ENCODE data around the gene TBC1D9.
A peak's percentile ranks its signal among the peaks of the same experiment; 100 is the strongest.
"Not testable (repeated sequence)": the region's sequence is repeated elsewhere in the genome, so short reads cannot be mapped to it uniquely, and the experiment has no call there.

Gene TBC1D9

DNA sequence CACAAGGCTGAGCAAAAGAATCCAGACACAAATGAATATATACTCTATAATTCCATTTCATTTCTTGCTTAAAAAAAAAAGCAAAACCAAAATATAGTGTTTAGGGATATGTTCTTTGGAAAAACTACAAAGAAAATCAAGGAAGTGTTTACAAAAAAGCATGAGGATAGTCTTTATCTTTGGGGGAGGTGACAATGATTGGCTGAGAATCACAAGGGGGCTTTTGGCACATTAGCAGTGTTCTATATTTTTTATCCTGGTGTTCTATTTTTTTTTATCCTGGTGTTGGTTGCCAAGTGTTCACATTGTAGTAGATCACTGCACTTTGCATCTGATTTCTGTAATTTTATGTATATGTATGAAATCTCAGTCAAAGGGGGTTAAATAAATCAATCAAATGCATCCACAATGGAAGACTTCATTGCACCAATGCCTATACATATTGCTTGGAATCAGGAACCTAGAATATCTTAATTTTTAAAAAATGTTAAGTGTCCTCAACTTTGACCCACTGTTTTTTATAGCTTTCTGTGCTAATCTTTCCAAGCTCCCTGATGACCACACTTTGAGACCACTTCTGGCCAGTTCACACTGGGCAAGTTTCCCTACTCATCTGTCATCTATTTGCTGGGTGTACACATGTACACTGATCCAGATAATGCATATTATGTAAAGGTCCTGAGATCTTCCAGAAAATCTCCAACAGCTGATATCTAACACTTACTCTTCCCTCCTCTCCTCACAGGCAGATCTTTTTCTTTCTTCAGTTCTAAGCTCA, 3.7 kb downstream of the TBC1D9 start:
- Histone ChIP-seq H3K27ac (ENCODE audit: low read length) (no peak overlapping the region), H3K4me3 (ENCODE audit: low read length) (no peak overlapping the region), H3K36me3 (ENCODE audit: control insufficient read depth, low read depth, low read length) (no peaks in the 10 kb centered on the region), H3K27me3 (ENCODE audit: control insufficient read depth, insufficient read depth, low read length) (peaks cover 42% of the 10 kb centered on the region), H3K9me3 (ENCODE audit: control insufficient read depth, low read depth, low read length) (no peaks in the 10 kb centered on the region), H3K4me1 (ENCODE audit: control insufficient read depth, low read depth, low read length) (peaks cover 5% of the 10 kb centered on the region), H3K9ac (ENCODE audit: low read length) (no peak overlapping the region)

- no peak overlapping the region for H3K27ac ChIP-seq (ENCODE audit: low read length)
Measured at GRCh38 chr4:140750470-140750869, 5.7 kb downstream of the TBC1D9 start.

DNA sequence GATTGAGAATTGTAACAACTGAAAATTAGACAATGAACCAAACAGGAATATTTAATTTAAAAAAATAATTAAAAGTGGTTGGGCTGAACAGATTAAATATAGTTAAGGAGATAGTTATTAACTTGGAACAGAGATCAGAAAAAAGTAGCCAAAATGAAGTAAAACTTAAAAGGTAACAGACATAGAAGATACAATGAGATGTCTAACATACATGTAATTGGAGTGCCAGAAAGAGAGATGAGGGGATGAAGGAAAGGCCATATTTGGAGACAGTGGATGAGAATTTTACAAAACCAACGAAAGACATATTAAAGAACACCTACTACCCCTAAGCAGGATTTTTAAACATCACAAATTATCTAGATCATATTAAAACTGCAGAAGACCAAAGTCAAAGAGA, 8.0 kb downstream of the TBC1D9 start:
- H3K27ac ChIP-seq (ENCODE audit: low read length) = no peak overlapping the region
- H3K9ac ChIP-seq (ENCODE audit: low read length) = no peak overlapping the region
- H3K4me3 ChIP-seq (ENCODE audit: low read length) = no peak overlapping the region
- no peaks in the 10 kb centered on the region for H3K36me3 ChIP-seq (ENCODE audit: control insufficient read depth, low read depth, low read length)
- no peaks in the 10 kb centered on the region for H3K9me3 ChIP-seq (ENCODE audit: control insufficient read depth, low read depth, low read length)
- peaks cover 10% of the 10 kb centered on the region for H3K27me3 ChIP-seq (ENCODE audit: control insufficient read depth, insufficient read depth, low read length)
- peaks cover 9% of the 10 kb centered on the region for H3K4me1 ChIP-seq (ENCODE audit: control insufficient read depth, low read depth, low read length)

More at GRCh38 chr4:140750470-140750869, 5.7 kb downstream of the TBC1D9 start:
- no peaks in the 10 kb centered on the region for H3K9me3 ChIP-seq (ENCODE audit: control insufficient read depth, low read depth, low read length)
- peaks cover 5% of the 10 kb centered on the region for H3K4me1 ChIP-seq (ENCODE audit: control insufficient read depth, low read depth, low read length)
- no peak overlapping the region for H3K4me3 ChIP-seq (ENCODE audit: low read length)
- no peaks in the 10 kb centered on the region for H3K36me3 ChIP-seq (ENCODE audit: control insufficient read depth, low read depth, low read length)
- H3K27me3 ChIP-seq (ENCODE audit: control insufficient read depth, insufficient read depth, low read length) = peaks cover 33% of the 10 kb centered on the region
- no peak overlapping the region for H3K9ac ChIP-seq (ENCODE audit: low read length)

GRCh38 chr4:140746546-140746945, 9.6 kb downstream of the TBC1D9 start:
- not testable (repeated sequence) for H3K27ac ChIP-seq (ENCODE audit: low read length); H3K36me3 ChIP-seq (ENCODE audit: control insufficient read depth, low read depth, low read length); H3K4me3 ChIP-seq (ENCODE audit: low read length); H3K27me3 ChIP-seq (ENCODE audit: control insufficient read depth, insufficient read depth, low read length); H3K9ac ChIP-seq (ENCODE audit: low read length); H3K9me3 ChIP-seq (ENCODE audit: control insufficient read depth, low read depth, low read length)
- H3K4me1 ChIP-seq (ENCODE audit: control insufficient read depth, low read depth, low read length) = peaks cover 12% of the 10 kb centered on the region

- no peaks in the 10 kb centered on the region for H3K36me3 ChIP-seq (ENCODE audit: control insufficient read depth, low read depth, low read length)
- no peak overlapping the region for H3K9ac ChIP-seq (ENCODE audit: low read length)
- no peak overlapping the region for H3K4me3 ChIP-seq (ENCODE audit: low read length)
- no peaks in the 10 kb centered on the region for H3K9me3 ChIP-seq (ENCODE audit: control insufficient read depth, low read depth, low read length)
- H3K4me1 ChIP-seq (ENCODE audit: control insufficient read depth, low read depth, low read length) = peaks cover 12% of the 10 kb centered on the region
- H3K27ac ChIP-seq (ENCODE audit: low read length) = no peak overlapping the region
- no peaks in the 10 kb centered on the region for H3K27me3 ChIP-seq (ENCODE audit: control insufficient read depth, insufficient read depth, low read length)
Measured at GRCh38 chr4:140744421-140744820, 11.8 kb downstream of the TBC1D9 start.

- no peak overlapping the region for H3K9ac ChIP-seq (ENCODE audit: low read length)
- no peak overlapping the region for H3K4me3 ChIP-seq (ENCODE audit: low read length)
- no peak overlapping the region for H3K27ac ChIP-seq (ENCODE audit: low read length)
- no peaks in the 10 kb centered on the region for H3K27me3 ChIP-seq (ENCODE audit: control insufficient read depth, insufficient read depth, low read length)
- no peaks in the 10 kb centered on the region for H3K36me3 ChIP-seq (ENCODE audit: control insufficient read depth, low read depth, low read length)
- no peaks in the 10 kb centered on the region for H3K9me3 ChIP-seq (ENCODE audit: control insufficient read depth, low read depth, low read length)
- H3K4me1 ChIP-seq (ENCODE audit: control insufficient read depth, low read depth, low read length) = peaks cover 17% of the 10 kb centered on the region
Measured at GRCh38 chr4:140743194-140743931, 12.8 kb downstream of the TBC1D9 start.

DNA sequence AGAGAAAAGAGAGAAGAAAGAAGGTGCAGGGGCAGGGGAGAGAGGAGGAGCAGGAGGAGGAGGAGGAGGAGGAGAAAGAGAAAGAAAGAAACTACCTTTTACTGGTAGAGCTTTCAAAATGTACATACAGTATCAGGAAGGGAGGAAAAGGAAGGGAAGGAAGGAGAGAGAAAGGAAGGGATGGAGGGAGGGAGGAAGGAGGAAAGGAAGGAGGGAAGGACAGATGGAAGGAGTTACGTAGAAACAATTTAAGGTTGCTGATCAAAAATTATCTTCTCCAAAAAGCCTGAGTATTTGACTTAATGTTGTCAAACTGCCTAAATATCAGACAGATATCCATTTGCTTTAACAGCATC, 13.4 kb downstream of the TBC1D9 start:
- no peak overlapping the region for H3K4me3 ChIP-seq (ENCODE audit: low read length)

DNA sequence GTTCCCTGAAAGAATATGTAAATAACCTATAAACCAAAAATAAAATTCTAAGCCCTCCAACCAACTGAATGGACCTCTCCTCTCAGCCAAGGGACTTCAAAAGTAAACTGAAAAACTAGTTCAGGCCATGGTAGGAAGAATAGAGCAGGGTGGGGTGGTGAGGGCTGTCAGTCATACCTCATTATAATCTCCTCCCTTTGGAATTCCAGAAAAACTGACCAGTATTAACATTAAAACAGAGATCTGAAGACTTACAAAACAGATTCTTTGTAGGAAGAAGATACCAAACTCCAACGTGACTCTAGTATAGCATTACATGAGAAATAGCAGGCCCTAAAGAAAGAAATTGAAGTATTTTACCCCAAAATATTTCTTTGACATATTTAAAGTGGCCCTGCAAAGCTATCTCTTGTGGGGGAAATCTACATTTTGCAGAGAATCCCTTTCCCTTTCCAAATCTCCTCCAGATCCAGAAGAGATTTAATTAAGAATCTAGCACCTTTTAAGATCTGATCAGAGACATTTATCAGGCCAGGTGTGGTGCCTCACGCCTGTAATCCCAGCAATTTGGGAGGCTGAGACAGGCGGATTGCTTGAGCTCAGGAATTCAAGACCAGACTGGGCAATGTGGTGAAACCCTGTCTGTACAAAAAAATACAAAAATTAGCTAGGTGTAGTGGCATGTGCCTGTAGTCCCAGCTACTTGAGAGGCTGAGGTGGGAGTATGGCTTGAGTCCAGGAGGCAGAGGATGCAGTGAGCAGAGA, 15.1 kb downstream of the TBC1D9 start:
- H3K36me3 ChIP-seq (ENCODE audit: control insufficient read depth, low read depth, low read length) = no peaks in the 10 kb centered on the region

More for the DNA sequence above, 13.4 kb downstream of the TBC1D9 start:
- Histone ChIP-seq H3K36me3 (ENCODE audit: control insufficient read depth, low read depth, low read length) (no peaks in the 10 kb centered on the region), H3K27me3 (ENCODE audit: control insufficient read depth, insufficient read depth, low read length) (no peaks in the 10 kb centered on the region), H3K27ac (ENCODE audit: low read length) (no peak overlapping the region), H3K9ac (ENCODE audit: low read length) (no peak overlapping the region), H3K4me1 (ENCODE audit: control insufficient read depth, low read depth, low read length) (peaks cover 23% of the 10 kb centered on the region), H3K9me3 (ENCODE audit: control insufficient read depth, low read depth, low read length) (no peaks in the 10 kb centered on the region)

DNA sequence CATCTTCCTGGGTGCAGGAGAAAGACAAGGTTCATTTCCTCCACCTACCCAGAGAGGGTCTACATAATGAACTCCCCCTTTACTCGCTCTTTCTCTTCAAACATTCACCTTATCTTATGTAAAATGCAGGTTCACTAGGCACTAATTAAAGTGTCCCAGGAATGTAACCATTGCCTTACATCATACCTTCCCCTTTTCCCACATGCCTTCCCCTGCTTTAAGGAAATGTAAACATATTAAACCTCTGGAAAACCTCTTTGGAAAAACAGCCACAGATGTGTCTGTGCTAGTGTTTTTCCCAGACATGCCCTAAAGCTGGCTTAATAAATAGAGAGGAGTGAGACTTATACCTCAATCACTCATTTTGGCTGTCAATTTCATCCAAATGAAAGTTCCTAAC, 15.8 kb downstream of the TBC1D9 start:
- H3K9ac ChIP-seq (ENCODE audit: low read length) = no peak overlapping the region

More for the DNA sequence above, 15.1 kb downstream of the TBC1D9 start:
- H3K4me1 ChIP-seq (ENCODE audit: control insufficient read depth, low read depth, low read length) = peaks cover 29% of the 10 kb centered on the region
- no peaks in the 10 kb centered on the region for H3K9me3 ChIP-seq (ENCODE audit: control insufficient read depth, low read depth, low read length)
- H3K27me3 ChIP-seq (ENCODE audit: control insufficient read depth, insufficient read depth, low read length) = no peaks in the 10 kb centered on the region
- no peak overlapping the region for H3K27ac ChIP-seq (ENCODE audit: low read length)
- no peak overlapping the region for H3K4me3 ChIP-seq (ENCODE audit: low read length)
- H3K9ac ChIP-seq (ENCODE audit: low read length) = no peak overlapping the region

GRCh38 chr4:140739971-140740370, 16.2 kb downstream of the TBC1D9 start:
- H3K4me1 ChIP-seq (ENCODE audit: control insufficient read depth, low read depth, low read length) = peaks cover 37% of the 10 kb centered on the region
- H3K4me3 ChIP-seq (ENCODE audit: low read length) = no peak overlapping the region
- H3K9ac ChIP-seq (ENCODE audit: low read length) = no peak overlapping the region
- H3K27ac ChIP-seq (ENCODE audit: low read length) = no peak overlapping the region
- no peaks in the 10 kb centered on the region for H3K27me3 ChIP-seq (ENCODE audit: control insufficient read depth, insufficient read depth, low read length)
- no peaks in the 10 kb centered on the region for H3K36me3 ChIP-seq (ENCODE audit: control insufficient read depth, low read depth, low read length)
- no peaks in the 10 kb centered on the region for H3K9me3 ChIP-seq (ENCODE audit: control insufficient read depth, low read depth, low read length)

More for the DNA sequence above, 15.8 kb downstream of the TBC1D9 start:
- Histone ChIP-seq H3K4me3 (ENCODE audit: low read length) (no peak overlapping the region), H3K27ac (ENCODE audit: low read length) (no peak overlapping the region), H3K27me3 (ENCODE audit: control insufficient read depth, insufficient read depth, low read length) (no peaks in the 10 kb centered on the region), H3K4me1 (ENCODE audit: control insufficient read depth, low read depth, low read length) (peaks cover 34% of the 10 kb centered on the region), H3K9me3 (ENCODE audit: control insufficient read depth, low read depth, low read length) (no peaks in the 10 kb centered on the region), H3K36me3 (ENCODE audit: control insufficient read depth, low read depth, low read length) (no peaks in the 10 kb centered on the region)

DNA sequence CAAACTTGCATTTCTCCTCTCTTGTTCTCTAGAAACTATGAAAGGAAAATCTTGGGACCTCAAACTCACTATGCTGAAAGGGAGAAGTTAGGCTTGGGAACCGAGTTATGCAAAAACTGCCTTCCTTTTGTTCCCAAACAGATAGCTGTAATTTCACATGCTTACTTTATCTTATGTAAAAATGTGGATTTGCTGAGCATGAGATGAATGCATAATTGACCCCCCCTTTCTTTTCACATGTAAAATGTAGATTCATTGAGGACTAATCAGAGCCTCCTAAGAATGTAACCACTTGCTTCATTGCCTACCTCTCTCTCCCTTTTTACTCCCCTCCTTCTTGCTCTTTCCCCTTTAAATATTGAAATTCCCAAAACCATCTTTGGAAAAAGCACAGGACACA, 18.0 kb downstream of the TBC1D9 start:
- Histone ChIP-seq H3K27ac (ENCODE audit: low read length) (no peak overlapping the region), H3K36me3 (ENCODE audit: control insufficient read depth, low read depth, low read length) (no peaks in the 10 kb centered on the region), H3K4me1 (ENCODE audit: control insufficient read depth, low read depth, low read length) (peaks cover 32% of the 10 kb centered on the region), H3K9me3 (ENCODE audit: control insufficient read depth, low read depth, low read length) (no peaks in the 10 kb centered on the region), H3K27me3 (ENCODE audit: control insufficient read depth, insufficient read depth, low read length) (no peaks in the 10 kb centered on the region), H3K4me3 (ENCODE audit: low read length) (peak overlapping the region; percentile 7), H3K9ac (ENCODE audit: low read length) (no peak overlapping the region)
